Fibroblast of skin of right biceps (primary cell): ENCODE data around the gene KCNQ2.

Experiments
- DNase-seq: peaks from one replicate; pipeline ENCODE4 v3.0.0-alpha.2; 2013

The KCNQ2 gene

DNA sequence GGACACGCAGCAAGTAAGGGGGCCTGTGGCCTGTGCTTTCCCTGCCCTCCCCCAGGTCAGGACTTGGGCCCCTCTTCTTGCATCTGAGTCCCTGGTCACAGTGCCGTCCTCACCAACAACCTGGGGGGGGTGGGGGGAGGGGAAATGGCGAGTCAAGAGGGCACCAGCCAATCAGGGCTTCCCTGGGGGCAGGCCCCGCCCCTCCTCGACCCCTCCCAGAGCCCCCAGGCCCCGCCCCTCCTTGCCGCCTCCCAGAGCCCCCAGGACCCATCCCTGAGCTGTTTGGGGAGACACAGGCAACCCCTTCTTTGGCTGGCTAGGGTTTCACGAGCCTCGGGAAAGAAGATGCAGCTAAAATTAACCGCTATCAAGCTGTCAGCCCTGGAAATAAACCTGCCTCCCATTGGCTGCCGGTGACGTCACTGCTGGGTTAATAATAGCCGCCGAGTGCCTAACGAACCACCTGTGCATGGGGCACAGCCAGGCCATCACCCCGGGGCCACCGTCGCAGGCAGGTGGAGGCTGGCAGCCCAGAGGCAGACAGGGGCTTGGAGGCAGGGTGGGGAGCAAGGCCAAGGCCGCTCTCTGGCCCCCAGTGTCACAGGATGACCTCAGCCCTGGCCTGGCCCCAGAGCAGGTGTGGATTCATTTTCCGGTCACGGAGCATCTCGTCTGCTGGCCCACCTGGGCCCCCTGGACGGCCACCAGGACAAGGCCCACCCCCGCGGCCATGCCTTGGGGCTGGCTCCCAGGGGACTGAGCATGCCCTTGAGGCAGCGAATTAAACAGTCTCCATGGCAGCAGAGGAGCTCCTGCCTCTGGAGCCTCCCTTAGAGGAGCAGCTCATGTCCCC is 29.6 kb upstream of the KCNQ2 start:
- DNase-seq = peak; percentile 25

DNA sequence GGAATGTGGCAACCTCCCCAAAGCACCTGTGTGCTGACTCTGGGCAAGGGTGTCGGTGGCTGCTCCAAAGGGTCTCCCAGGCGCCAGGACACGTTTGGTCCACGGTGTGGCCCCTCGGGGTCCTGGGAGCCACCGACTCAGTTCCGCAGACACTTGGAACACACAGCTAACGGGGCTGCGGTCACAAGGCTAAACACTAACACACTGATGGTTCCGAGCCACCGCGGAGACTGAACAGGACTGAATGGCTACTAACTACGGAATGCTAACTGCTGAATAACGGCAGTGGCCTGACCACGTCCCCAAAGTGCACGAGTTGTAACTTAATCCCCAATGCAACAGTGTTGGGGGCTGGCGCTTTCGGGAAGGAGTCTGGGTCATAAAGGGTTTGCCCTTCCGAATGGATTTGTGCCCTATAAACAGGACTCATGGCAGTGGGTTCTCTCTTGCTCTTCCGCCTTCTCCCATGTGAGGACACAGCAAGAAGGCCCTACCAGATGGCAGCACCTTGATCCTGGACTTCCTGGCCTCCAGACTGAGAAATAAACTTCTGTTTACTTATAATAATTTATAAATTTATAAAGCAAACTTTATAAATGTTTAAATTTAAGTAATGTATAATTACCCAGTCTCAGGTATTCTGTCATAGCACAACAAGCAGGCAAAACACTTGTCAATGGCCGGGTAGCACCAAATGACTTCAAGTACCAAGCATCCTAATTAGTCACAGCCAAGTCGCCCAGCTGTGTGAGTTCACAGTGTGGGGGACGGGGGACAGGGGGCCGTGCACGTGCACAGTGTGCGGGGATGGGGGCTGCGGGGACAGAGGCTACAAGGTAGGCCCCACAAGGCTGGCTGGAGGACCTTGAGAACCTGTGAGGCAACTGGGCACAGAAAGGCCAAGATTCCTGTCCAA is 28.7 kb upstream of the KCNQ2 start:
- DNase-seq = no peak

DNA sequence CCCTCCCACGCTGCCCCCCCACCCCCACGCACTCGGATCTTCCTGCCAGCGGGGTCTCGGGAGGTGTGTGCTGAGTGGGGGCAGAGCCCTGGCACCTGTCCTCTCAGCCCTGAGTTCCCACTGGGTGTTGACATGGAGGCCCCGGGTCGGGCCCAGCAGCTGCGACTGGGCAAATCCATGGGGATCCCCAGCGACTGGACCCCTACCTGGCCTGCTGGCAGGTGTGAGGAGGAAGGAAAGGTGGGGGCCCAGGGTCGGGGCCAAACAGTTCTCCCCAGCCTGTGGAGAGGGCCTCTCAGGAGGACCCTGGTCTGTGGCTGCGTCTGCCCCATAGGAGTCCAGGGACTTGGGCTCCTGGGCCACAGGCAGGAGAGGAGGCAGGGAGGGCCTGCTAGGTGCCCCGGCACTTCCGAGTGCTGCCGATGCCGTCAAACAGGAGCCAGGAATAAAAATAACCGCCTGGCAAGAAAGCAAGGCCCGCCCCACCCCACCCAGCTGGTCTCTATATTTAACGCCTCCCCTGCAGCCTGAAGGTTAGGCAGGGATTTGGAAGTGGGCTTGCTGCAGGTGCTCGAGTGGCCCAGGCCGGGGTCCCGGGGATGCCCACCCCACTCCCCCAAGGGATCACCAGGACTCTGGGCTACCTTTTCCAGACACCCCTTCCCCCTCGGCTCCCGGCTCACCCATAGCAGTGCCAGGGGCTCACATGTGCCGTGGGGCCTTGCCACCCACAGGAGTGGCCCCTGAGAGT is 27.9 kb upstream of the KCNQ2 start:
- DNase-seq = no peak

DNA sequence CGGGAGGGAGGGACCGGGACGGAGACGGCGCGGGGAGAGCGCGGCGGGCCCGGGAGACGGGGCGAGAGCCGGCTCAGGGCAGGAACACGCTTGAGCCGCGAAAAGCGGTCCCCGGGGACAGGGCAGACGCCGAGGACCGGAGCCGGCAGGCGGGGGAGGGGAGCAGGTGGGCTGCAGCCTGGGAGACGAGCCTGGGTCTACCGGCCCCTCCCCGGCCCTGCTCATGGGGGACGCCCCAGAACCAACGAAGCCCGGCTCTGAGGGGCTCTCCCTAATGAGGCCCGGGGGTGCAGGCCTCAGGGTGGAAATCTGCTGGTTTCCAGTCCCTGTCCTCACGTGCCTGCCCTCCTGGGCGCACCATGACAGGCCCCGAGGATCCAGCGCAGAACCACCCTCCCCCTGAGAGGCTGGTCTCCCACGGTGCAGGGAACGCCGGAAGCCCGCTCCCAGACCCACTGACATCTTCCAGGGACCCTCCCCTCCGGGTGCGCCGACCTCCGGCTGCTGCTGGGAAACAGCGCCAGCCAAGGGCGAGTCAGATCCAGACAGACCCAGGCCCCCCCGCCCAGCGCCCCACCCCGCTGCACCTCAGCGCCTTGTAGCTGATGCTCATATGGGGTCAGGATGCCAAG is 27.0 kb upstream of the KCNQ2 start:
- DNase-seq = no peak

DNA sequence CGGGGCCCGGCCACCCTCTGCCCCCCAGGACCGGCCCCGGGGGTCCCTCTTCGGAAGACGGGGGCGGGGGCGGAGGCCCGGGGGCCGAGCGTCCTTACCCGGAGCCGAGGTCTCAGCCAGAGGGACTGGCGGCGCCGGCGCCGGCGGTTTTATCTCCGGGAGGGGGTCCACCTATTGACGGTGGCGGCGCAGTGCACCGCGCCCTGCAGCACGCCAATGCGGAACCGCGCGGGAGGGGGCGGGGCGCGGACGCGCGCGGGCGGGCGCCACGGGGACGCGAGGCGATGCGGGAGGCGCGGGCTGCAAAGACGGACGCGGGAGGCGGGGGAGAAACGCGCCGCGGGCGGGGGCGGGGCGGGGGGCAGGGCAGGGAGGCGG is 26.5 kb upstream of the KCNQ2 start, which contains the start of gene EEF1A2:
Gene EEF1A2, minus strand, starts transcription at position 124 of the 378 bp plus-strand sequence. CDS start 1,320 bp downstream, outside the sequence.
- DNase-seq = no peak

DNA sequence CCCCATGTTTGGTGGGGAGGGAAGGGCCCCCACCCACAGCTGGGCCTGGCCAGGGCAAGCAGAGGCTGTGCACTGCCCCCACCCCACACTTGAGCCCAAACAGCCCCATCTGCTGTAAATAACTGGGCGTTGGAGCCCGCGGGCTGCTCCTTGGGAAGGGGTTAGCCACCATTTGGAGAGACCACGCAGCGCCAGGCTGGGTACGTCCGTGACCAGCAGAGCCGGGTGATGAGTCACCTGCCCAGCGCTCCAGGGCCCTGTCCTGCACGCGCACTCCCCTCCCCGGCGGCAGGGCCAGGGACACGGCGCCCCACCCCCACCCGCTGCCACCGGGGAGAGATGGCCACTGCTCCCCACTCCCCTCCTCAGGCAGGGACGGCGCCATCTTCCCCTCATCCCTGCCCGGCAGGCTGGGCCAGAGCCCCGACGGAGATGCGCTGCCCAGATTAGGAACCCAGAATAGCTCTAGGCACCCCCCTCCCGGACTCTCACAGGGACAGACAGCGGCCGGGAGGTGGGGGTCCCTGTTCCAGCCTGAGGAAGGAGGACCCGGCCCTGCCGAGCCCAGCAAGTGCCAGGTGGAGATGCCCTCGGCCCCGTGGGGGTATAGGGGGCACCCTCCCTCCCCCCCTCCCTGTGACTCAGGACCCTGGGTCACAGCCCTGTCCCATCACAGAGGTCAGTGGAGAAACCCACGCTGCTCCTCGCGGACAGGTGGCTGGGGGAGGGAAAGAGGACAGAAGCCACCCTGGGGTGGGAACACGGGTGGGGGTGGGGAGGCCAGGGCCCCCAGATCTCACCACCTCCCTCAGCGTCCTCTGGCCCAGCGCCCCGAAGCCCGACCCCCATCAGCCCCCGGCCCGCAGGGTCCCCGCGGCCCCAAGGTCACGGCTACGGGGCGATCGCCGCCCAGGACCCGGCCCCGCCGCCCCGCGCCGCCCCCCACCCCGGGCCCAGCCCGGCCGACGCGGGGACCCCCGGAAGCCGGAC is 25.8 kb upstream of the KCNQ2 start:
- peak; percentile 15 for DNase-seq

DNA sequence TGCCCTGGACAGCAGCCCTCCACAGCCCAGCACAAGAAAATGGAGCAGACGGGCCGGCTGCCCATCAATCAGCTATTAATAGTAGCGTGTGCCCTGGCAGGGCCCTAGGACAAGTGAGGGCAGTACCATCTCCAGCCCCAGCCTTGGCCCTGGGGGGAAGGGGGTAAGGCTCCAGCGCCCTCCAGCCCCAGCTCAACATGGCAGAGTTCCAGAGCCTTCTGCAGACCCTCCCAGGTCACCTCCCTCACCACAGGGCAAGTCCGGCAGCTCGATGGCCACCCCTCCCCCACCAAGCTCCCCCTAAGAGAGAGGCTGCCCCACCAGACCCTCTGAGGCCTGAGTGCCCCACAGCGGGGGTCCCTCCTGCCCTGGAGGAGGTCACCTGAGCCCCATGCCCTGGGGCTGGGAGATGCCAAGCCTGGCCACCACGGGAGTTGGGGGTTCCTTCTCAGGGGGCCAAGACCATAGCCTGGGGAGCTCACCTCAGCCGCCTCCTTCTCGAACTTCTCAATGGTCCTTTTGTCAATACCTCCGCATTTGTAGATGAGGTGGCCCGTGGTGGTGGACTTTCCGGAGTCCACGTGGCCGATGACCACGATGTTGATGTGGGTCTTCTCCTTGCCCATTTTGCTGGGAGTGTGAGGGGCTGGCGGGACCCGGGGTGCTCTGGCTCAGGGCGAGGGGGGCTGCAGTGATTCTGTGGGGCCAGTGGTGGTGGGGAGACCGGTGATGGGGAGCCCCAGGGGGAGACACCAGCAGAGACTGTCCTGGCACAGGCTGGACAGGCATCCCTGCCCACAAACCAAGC is 24.9 kb upstream of the KCNQ2 start:
- DNase-seq = no peak

DNA sequence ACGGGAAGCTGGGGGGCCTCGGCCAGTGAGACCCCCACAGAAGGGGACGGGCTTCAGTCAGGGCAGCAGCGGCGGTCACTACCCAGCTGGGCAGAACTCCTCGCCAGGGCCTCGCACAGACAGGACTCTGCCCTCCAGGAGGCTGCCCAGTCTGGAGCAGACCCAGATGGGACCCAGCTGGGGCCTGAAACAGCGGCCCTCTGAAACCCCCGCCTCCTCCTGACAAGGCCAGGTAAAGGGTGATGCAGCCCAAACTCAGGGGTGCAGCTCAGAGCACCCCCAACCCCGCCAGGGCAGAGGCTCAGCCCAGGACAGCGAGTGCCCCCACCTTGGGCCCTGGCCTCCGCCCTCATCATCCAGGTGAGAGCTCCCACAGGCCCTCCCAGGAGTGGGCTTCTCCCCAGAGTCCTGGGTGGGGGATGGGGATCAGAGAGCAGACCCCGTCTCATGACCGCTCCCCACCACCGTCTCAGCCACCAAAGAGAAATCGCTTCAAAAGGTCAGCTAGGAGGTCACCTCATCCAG is 24.2 kb upstream of the KCNQ2 start:
- DNase-seq = no peak

DNA sequence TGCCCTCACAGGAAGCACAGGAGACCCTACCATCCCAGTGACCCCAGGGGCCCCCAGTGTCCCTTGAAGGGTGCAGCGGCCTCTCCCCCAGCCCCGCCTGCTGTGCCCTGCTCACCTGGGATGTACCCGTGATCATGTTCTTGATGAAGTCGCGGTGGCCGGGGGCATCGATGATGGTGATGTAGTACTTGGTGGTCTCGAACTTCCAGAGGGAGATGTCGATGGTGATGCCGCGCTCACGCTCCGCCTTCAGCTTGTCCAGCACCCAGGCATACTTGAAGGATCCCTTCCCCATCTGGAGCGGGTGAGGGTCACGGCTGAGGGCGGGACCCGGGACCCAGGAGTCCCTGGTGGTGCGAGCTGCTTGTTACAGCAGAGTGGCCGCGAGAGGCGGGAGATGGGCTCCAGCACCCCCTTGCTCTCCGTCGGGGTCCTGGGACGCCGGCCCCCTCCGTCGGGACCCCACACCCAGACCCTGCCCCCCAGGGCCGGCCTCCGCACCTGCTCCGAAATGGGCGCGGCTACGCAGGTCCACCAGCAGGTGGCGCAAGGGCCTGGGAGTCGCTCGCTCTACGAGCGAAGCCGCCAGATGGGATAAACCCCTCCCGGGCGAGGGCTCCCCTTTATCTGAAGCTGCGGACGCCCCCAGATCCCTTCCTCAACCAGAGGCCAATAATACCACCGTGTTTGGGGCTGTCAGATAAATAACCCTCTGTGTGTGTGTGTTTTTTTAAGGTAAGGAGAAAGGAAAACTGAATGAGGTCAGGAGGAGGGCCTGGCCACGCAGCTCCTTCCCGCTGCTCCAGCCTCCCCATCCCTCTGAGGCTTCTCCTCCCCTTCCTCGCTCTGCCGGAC is 23.5 kb upstream of the KCNQ2 start:
- peak; percentile 42 for DNase-seq

DNA sequence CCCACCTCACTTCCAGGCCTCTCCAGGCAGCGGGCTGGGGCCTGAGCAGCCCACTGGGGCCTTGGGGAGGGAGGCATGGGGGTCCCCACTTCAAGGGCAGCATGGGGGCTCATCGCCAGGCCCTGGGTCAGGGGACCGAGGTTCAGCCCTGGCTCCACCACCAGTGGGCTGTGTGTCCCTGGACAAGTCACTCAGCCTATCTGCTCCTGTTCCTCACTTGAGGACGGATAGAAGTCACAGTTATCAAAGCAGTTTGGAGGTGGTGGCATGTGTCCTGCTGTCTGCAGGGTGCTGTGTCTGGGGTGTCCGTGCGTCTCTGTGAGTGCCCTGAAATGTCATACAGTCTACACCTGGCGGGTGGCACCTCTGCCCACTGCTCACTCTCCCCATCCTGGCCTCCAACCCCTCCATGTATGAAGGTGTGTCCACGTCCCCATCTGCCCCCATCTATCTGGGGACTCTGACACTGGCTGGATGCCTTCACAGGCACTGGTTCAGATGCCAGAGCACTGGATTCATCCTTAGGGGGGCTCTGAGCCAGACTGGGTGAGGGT is 22.8 kb upstream of the KCNQ2 start:
- DNase-seq = no peak

DNA sequence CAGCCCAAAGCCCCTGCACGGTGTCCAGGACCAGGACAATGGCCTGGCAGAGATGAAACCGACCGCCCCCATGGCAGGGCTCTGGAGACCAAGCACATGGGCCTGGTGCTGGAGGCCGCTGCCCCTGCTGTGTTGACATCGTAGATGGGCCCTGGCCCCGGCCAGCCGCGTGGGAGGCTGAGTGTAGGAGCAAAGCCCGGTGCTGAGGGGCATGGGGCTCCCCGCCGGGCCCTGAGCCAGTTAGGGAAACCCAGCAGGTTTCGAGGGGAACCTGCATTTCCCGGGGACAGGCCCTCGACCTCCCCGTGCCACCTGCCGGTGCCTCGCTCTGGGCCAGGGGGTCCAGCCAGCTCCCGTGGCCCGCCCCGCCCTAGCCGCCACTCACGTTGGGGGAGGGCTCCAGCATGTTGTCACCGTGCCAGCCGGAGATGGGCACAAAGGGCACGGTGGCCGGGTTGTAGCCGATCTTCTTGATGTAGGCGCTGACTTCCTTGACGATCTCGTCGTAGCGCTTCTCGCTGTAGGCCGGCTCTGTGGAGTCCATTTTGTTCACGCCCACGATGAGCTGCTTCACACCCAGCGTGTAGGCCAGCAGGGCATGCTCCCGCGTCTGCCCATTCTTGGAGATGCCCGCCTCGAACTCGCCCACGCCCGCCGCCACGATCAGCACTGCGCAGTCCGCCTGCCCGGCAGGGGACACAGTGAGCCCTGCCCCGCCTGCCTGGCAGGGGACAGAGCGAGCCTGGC is 22.1 kb upstream of the KCNQ2 start:
- no peak for DNase-seq

DNA sequence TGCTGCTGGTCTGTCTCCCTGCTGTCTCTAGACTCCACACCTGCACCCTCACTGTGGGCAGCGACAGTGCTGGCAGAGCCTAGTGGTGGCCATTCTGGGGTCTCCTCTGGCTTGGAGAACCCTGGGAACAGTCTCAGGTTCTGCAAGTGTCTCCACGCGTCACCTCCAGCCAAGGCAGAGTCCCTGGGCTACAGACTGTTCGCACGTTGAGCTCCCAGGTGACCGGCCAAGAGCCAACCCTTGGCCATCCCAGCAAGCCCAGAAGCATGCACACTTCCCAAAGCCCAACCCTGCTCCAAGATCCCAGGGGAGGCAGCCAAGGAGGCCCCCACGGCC is 21.6 kb upstream of the KCNQ2 start:
- no peak for DNase-seq

DNA sequence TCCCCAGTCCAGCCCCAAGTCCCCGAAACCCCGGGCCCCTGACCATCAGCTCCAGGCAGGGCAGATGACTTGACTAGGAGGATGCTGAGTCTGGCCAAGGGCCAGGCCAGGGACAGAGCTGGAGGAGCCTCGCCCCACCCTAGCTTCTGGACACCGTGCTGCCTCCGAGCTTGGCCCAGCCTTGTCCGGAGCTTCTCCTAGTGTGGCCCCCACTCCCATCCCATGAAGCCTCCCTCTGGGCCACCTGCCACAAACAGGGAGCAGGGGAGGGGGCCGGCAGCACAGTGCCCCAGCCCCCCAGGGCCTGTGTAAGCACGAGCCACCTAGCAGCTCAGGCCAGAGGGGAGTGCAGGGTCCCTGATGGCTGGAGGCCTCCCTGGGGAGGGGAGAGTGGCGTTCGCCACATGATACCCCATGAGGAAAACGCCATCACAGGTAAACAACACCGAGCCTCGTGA is 21.1 kb upstream of the KCNQ2 start:
- no peak for DNase-seq

DNA sequence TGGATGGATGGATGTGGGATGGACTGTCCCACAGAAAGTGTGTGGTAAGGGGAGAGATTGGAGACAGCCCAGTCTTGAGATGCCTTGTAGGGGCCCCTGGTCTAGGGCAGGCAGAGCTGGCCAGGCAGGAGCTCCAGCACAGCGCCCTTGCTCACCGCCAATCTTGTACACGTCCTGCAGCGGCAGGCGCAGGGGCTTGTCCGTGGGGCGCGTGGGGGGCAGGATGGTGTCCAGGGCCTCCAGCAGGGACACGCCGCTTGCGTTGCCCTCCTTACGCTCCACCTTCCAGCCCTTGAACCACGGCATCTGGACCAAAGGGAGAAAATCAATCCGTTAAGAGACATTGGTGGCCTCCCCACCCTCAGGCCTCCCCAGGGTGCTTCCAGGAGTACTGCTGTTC is 20.5 kb upstream of the KCNQ2 start:
- no peak for DNase-seq

DNA sequence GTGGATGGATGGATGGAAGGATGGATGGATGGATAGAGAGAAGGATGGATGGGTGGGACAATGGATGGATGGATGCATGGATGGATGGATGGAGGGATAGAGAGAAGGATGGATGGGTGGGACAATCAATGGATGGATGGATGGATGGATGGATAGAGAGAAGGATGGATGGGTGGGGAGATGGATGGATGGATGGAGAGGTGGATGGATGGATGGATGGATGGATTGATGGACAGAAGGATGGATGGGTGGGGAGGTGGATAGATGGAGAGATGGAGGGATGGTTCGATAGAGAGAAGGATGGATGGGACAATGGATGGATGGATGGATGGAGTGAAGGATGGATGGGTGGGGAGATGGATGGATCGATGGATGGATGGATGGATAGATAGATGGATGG is 20.1 kb upstream of the KCNQ2 start:
- DNase-seq = no peak

DNA sequence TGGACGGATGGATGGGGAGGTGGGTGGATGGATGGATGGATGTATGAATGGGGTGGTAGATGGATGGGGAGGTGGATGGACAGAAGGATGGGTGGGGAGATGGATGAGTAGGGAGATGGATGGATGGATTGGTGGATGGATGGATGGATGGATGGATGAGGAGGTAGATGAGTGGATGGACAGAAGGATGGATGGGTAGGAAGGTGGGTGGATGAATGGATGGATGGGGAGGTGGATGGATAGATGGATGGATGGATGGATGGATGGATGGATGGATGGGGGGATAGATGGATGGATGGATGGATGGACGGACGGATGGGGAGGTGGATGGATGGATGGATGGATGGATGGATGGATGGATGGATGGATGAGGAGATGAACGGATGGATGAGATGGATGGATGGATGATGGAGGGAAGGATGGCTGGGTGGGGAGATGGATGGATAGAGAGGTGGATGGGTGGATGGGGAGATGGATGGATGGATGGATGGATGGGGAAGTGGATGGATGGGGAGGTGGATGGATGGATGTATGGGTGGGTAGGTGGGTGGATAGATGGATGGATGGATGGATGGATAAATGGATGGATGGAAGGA is 19.3 kb upstream of the KCNQ2 start:
- DNase-seq = no peak

DNA sequence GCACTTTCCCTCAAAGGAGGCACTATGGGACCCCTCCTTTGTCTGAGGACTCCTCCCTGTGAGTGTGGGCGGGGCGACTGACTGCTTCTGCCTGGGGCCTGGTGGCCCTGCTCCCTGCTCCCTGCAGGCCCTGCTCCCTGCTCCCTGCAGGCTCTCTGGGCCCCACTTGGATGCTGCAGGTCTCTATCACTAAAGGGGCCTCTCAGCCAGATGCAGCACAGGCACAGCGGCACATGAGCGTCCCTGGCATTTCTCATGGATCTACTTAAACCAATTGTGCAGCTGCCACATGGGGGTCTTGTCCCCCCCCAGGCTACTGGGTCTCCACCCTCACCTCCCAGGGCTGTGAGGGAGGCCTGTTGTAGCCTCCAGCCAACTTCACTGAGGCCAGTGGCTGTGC is 18.6 kb upstream of the KCNQ2 start:
- no peak for DNase-seq

DNA sequence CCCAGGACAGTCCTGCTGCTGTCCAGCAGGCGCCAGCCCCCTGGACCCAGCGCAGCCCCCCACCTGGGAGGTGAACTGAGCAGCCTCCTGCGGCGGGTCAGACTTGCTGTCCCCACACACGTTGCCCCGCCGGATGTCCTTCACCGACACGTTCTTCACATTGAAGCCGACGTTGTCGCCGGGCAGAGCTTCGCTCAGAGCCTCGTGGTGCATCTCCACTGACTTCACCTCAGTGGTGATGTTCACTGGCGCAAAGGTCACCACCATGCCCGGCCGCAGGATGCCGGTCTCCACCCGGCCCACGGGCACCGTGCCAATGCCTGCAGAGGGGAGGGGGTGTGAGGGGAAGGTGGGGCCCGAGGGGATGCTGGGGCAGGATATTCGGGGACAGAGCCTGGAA is 18.0 kb upstream of the KCNQ2 start:
- DNase-seq = no peak
